CD14-positive monocyte (primary cell): ENCODE results near the gene TIAM2. TPM values are rescaled to one million over a fixed set of nuclear protein-coding genes. Genes with fewer than 3 reads are reported as not detected.
"Not testable (repeated sequence)": the region's sequence is repeated elsewhere in the genome, so short reads cannot be mapped to it uniquely, and the experiment has no call there.

Experiments used
- DNase-seq, 3 donors: peaks; one replicate each; pipeline ENCODE4 v3.0.0-alpha.2; 2011 to 2022
- H2AFZ ChIP-seq: 2 replicates; pipeline ENCODE4 v1.6.0; 2012; ENCODE audit warnings: mild to moderate bottlenecking, low read depth, low read length, inconsistent platforms; ENCODE audit not compliant: insufficient read depth, poor library complexity, severe bottlenecking
- H3K27ac ChIP-seq, 2 donors: 1 replicate in 1 of 2; 2 replicates in 1 of 2; pipeline ENCODE4 v1.5.1; 2012 to 2013; ENCODE audit warnings: low read length in 2 of 2, control low read depth in 1 of 2, inconsistent platforms in 1 of 2, low read depth in 1 of 2, mild to moderate bottlenecking in 1 of 2
- H3K27me3 ChIP-seq, 2 donors: one replicate each; pipeline versions ENCODE4 v1.6.0 to v1.6.1; 2011 to 2013; ENCODE audit warnings: low read length in 2 of 2; ENCODE audit not compliant: control insufficient read depth in 2 of 2, insufficient read depth in 2 of 2
- H3K36me3 ChIP-seq, 2 donors: replicated peaks in 1 of 2; 1 replicate in 1 of 2; 2 replicates in 1 of 2; pipeline versions ENCODE4 v1.5.1 to v1.6.1; 2012 to 2013; ENCODE audit warnings: low read length in 2 of 2, control low read depth in 1 of 2, inconsistent platforms in 1 of 2, mild to moderate bottlenecking in 1 of 2; ENCODE audit not compliant: insufficient read depth in 2 of 2, control insufficient read depth in 1 of 2
- H3K4me1 ChIP-seq, 2 donors: 1 replicate in 1 of 2; 2 replicates in 1 of 2; pipeline versions ENCODE4 v1.5.1 to v1.6.1; 2012 to 2013; ENCODE audit warnings: low read length in 2 of 2, control low read depth in 1 of 2, inconsistent platforms in 1 of 2, mild to moderate bottlenecking in 1 of 2, moderate library complexity in 1 of 2; ENCODE audit not compliant: insufficient read depth in 2 of 2, control insufficient read depth in 1 of 2
- H3K4me2 ChIP-seq: replicated peaks from 2 replicates; pipeline ENCODE3; 2012; ENCODE audit warnings: low read length, moderate library complexity, mild to moderate bottlenecking; ENCODE audit not compliant: poor library complexity, severe bottlenecking; ENCODE audit errors: extremely low read depth
- H3K4me3 ChIP-seq, 3 experiments: fragments of 200-600 bp in 1 of 3; sonication (generic) in 1 of 3; replicated peaks in 1 of 3; 1 replicate in 2 of 3; 2 replicates in 1 of 3; pipeline ENCODE4 v1.5.1; 2011 to 2013; ENCODE audit warnings: low read length in 3 of 3, mild to moderate bottlenecking in 3 of 3, control low read depth in 2 of 3, low read depth in 2 of 3, inconsistent platforms in 1 of 3, moderate library complexity in 1 of 3
- H3K79me2 ChIP-seq: 2 replicates; pipeline ENCODE4 v1.6.0; 2012; ENCODE audit warnings: mild to moderate bottlenecking, control low read depth, inconsistent platforms, low read length, moderate library complexity; ENCODE audit not compliant: insufficient read depth
- H3K9ac ChIP-seq: 2 replicates; pipeline ENCODE4 v1.6.0; 2017; ENCODE audit warnings: low read length, mild to moderate bottlenecking; ENCODE audit not compliant: insufficient read depth, poor library complexity, severe bottlenecking
- H3K9me3 ChIP-seq, 2 donors: replicated peaks in 1 of 2; 1 replicate in 1 of 2; 2 replicates in 1 of 2; pipeline versions ENCODE4 v1.5.1 to v1.6.1; 2012 to 2013; ENCODE audit warnings: low read length in 2 of 2, control low read depth in 1 of 2; ENCODE audit not compliant: control insufficient read depth in 1 of 2, insufficient read depth in 1 of 2
- H4K20me1 ChIP-seq: 2 replicates; pipeline ENCODE4 v1.6.0; 2012; ENCODE audit warnings: mild to moderate bottlenecking, low read length, control low read depth, moderate library complexity; ENCODE audit not compliant: insufficient read depth
- H3K27ac Mint-ChIP-seq, 7 donors: one replicate each; pipeline ENCODE4 v1.8.0; 2020; ENCODE audit warnings: mild to moderate bottlenecking in 7 of 7, mixed read lengths in 7 of 7, moderate library complexity in 6 of 7, inconsistent platforms in 2 of 7
- H3K27me3 Mint-ChIP-seq, 3 donors: one replicate each; pipeline ENCODE4 v1.8.0; 2021 to 2022; ENCODE audit warnings: low read depth in 3 of 3, mild to moderate bottlenecking in 3 of 3, mixed read lengths in 3 of 3, moderate library complexity in 3 of 3, inconsistent platforms in 1 of 3
- H3K36me3 Mint-ChIP-seq, 2 donors: one replicate each; pipeline ENCODE4 v1.8.0; 2020; ENCODE audit warnings: mixed read lengths in 2 of 2, inconsistent platforms in 1 of 2, mild to moderate bottlenecking in 1 of 2
- H3K4me1 Mint-ChIP-seq: one replicate; pipeline ENCODE4 v1.8.0; 2020; ENCODE audit warnings: mild to moderate bottlenecking, mixed read lengths
- H3K4me3 Mint-ChIP-seq, 2 donors: one replicate each; pipeline ENCODE4 v1.8.0; 2020; ENCODE audit warnings: mild to moderate bottlenecking in 2 of 2, mixed read lengths in 2 of 2, moderate library complexity in 1 of 2
- H3K9me3 Mint-ChIP-seq, 7 donors: one replicate each; pipeline ENCODE4 v1.8.0; 2020 to 2022; ENCODE audit warnings: mixed read lengths in 7 of 7, mild to moderate bottlenecking in 6 of 7, moderate library complexity in 6 of 7, inconsistent platforms in 2 of 7
- WGBS: methylation state at CpG from one replicate; pipeline ENCODE4 v1.1.5; 2013; ENCODE audit warnings: missing lambda C conversion rate; ENCODE audit not compliant: insufficient coverage; 5-methylcytosine and 5-hydroxymethylcytosine counted together
- intact Hi-C, 2 donors: fragments of 100-400 bp; cut with micrococcal nuclease; formaldehyde crosslinking; loops; one replicate each; pipeline versions ENCODE4 v1.15.0 to v1.15.1; 2023
- polyA plus RNA-seq, 3 donors: library from polyadenylated mRNA; depleted of rRNA in 1 of 3; unstranded in 2 of 3; stranded (reverse) in 1 of 3; fragments of 300-500 nt in 2 of 3; fragments of >200 nt in 1 of 3; fragmentation: Illumina TruSeq in 2 of 3; gene quantifications; 1 replicate in 2 of 3; 2 replicates in 1 of 3; pipeline ENCODE4 v1.2.3, GENCODE V29; 2012 to 2021
- TF ChIP-seq, protein P1 (sequence below): fragments of 200-600 bp; IDR thresholded peaks from one replicate; pipeline ENCODE4 v1.8.0; 2022; ENCODE audit warnings: antibody characterized with exemption, mild to moderate bottlenecking

Gene TIAM2
- polyA plus RNA-seq, 3 donors: 0.25 to 4.2 (median 0.67) TPM

DNA sequence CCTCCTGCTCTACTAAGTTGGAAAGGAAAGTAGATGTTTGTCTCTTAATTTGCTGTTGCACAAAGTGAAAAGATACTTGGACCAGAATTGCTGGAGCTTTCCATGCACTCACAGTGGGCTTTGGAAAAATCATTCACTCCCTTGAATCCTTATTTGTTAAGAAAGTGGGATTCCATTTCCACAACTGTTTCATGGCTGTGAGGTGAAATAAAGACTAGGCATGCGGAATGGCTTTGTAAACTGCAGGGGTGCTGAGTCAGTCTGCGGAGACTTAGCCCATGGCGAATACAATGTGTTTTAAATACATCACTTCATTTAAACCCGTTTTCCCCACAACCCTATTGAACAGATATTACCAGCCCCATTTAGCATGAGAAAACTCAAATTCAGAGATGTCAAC is 231.9 kb downstream of the TIAM2 start:
- no peaks in the 10 kb centered on the region for H3K36me3 Mint-ChIP-seq
- no peak overlapping the region for H3K9ac ChIP-seq
- peaks cover 30% of the 10 kb centered on the region for H3K4me1 Mint-ChIP-seq
- no peaks in the 10 kb centered on the region for H4K20me1 ChIP-seq
- no peak for DNase-seq
- peaks cover 0 to 5% (median 0%) of the 10 kb centered on the region in 3 donors for H3K27me3 Mint-ChIP-seq
- H3K9me3 ChIP-seq: peaks cover 0 to 2% of the 10 kb centered on the region in 2 donors
- H3K27me3 ChIP-seq: no peaks in the 10 kb centered on the region
- TF ChIP-seq, protein P1, sequence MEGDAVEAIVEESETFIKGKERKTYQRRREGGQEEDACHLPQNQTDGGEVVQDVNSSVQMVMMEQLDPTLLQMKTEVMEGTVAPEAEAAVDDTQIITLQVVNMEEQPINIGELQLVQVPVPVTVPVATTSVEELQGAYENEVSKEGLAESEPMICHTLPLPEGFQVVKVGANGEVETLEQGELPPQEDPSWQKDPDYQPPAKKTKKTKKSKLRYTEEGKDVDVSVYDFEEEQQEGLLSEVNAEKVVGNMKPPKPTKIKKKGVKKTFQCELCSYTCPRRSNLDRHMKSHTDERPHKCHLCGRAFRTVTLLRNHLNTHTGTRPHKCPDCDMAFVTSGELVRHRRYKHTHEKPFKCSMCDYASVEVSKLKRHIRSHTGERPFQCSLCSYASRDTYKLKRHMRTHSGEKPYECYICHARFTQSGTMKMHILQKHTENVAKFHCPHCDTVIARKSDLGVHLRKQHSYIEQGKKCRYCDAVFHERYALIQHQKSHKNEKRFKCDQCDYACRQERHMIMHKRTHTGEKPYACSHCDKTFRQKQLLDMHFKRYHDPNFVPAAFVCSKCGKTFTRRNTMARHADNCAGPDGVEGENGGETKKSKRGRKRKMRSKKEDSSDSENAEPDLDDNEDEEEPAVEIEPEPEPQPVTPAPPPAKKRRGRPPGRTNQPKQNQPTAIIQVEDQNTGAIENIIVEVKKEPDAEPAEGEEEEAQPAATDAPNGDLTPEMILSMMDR: no peak
- H3K4me3 ChIP-seq: no peak overlapping the region
- H3K9me3 Mint-ChIP-seq: peaks cover 2 to 12% (median 4%) of the 10 kb centered on the region in 7 donors
- no peak overlapping the region for H3K4me2 ChIP-seq
- no peak overlapping the region for H3K27ac Mint-ChIP-seq
- WGBS: 91% methylated on average over 3 of the region's 4 CpGs
- H3K79me2 ChIP-seq: no peaks in the 10 kb centered on the region
- no peaks in the 10 kb centered on the region for H3K36me3 ChIP-seq
- intact Hi-C loops: no loop called here
- H2AFZ ChIP-seq: no peak overlapping the region
- H3K4me3 Mint-ChIP-seq: peak overlapping the region in 1 of 2 donors; percentile 17
- peaks cover 30 to 33% of the 10 kb centered on the region in 2 donors for H3K4me1 ChIP-seq
- no peak overlapping the region for H3K27ac ChIP-seq

DNA sequence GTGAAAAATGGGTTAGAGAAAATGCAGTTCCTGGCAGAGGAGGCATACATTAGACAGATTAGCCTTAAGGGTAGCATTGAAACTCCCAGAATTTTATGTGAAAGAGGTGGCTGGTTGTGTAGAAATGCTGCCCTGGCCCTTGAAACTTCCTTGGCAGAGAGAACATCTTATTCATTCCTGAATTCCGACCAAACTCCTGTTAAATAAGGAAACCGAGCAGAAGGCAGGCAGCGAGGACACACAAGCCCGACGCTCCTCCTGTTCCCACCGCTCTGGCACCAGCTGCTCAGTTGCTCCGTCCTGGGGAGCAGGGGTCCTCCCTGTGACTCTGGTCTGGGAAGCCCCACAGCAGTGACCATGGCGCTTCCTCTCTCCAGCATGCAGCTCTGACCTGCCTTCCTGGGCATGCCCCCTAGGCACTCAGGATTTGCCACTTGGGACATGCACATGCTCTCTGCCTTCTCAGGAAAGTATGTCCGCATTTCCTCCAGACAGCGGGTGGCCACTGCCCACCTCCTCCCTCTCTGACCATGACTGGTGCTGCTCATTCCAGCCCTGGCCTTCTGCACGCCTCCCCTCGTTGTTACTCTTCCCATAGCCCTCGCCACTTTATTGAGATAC is 233.5 kb downstream of the TIAM2 start:
- intact Hi-C loops: no loop called here
- no peaks in the 10 kb centered on the region for H4K20me1 ChIP-seq
- Mint-ChIP-seq H3K27ac (no peak overlapping the region), H3K27me3 (peaks cover 0 to 4% (median 0%) of the 10 kb centered on the region in 3 donors), H3K4me3 (no peak overlapping the region), H3K36me3 (no peaks in the 10 kb centered on the region), H3K4me1 (peaks cover 16% of the 10 kb centered on the region), H3K9me3 (peaks cover 2 to 12% (median 4%) of the 10 kb centered on the region in 7 donors)
- H2AFZ ChIP-seq: no peak overlapping the region
- TF ChIP-seq, protein P1: no peak
- no peak overlapping the region for H3K4me3 ChIP-seq
- peaks cover 15 to 17% of the 10 kb centered on the region in 2 donors for H3K4me1 ChIP-seq
- no peaks in the 10 kb centered on the region for H3K27me3 ChIP-seq
- H3K79me2 ChIP-seq: no peaks in the 10 kb centered on the region
- DNase-seq: no peak
- WGBS: 93% methylated on average over 10 of the region's 13 CpGs
- no peak overlapping the region for H3K27ac ChIP-seq
- peaks cover 0 to 2% of the 10 kb centered on the region in 2 donors for H3K9me3 ChIP-seq
- no peaks in the 10 kb centered on the region for H3K36me3 ChIP-seq
- no peak overlapping the region for H3K4me2 ChIP-seq
- no peak overlapping the region for H3K9ac ChIP-seq

DNA sequence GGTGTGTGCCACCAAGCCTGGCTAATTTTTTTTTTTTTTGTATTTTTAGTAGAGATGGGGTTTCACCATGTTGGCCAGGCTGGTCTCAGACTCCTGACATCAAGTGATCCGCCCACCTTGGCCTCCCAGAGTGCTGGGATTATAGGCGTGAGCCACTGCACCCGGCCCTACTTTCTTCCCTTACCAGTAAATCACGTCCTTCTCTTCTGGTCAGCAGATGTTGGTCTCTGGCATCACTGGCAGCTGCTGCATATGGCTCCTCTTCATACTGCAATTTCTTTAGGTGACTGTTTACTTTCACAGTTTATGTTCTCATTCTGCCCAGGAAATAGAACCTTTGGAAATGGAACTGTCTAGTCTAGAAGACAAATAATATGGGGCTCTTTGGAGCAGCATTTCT is 235.9 kb downstream of the TIAM2 start:
- H2AFZ ChIP-seq, H3K4me3 ChIP-seq, H4K20me1 ChIP-seq, intact Hi-C loops, H3K9me3 ChIP-seq, H3K27ac Mint-ChIP-seq, H3K4me1 ChIP-seq, H3K27ac ChIP-seq, H3K27me3 ChIP-seq, H3K4me3 Mint-ChIP-seq, H3K9ac ChIP-seq, H3K4me1 Mint-ChIP-seq, DNase-seq, H3K27me3 Mint-ChIP-seq, H3K79me2 ChIP-seq, H3K36me3 Mint-ChIP-seq, H3K36me3 ChIP-seq, H3K4me2 ChIP-seq: not testable (repeated sequence)
- H3K9me3 Mint-ChIP-seq: peaks cover 2 to 12% (median 4%) of the 10 kb centered on the region in 7 donors
- WGBS: 94% methylated on average over 3 of the region's 4 CpGs
